Activated T-cell treated with anti-CD3 and anti-CD28 coated beads, Interleukin-2, amount 50 U/mL, for 72 hours (primary cell): ENCODE measurements around the gene MBD1. TPM values are rescaled to one million over a fixed set of nuclear protein-coding genes. Genes with fewer than 3 reads are reported as not detected.
"Not testable (repeated sequence)": the region's sequence is repeated elsewhere in the genome, so short reads cannot be mapped to it uniquely, and the experiment has no call there.

Experiments
- ATAC-seq, 2 donors: fragments of 150-1000 bp; cut with Tn5 transposase; replicated peaks in 1 of 2; 2 replicates each; pipeline ENCODE4 v1.10.0; 2021; ENCODE audit warnings: moderate library complexity in 2 of 2, mild to moderate bottlenecking in 1 of 2
- DNase-seq, 2 donors: peaks; one replicate each; pipeline ENCODE4 v3.0.0; 2021 to 2022; ENCODE audit warnings: mixed read lengths in 1 of 2
- H3K27ac Mint-ChIP-seq: one replicate; pipeline ENCODE4 v1.8.0; 2022; ENCODE audit warnings: mild to moderate bottlenecking, moderate library complexity, mixed read lengths
- H3K27me3 Mint-ChIP-seq: one replicate; pipeline ENCODE4 v1.8.0; 2022; ENCODE audit warnings: low read depth, mixed read lengths
- H3K36me3 Mint-ChIP-seq, 2 donors: one replicate each; pipeline ENCODE4 v1.8.0; 2022; ENCODE audit warnings: mixed read lengths in 2 of 2, mild to moderate bottlenecking in 1 of 2; ENCODE audit not compliant: insufficient read depth in 2 of 2
- H3K4me1 Mint-ChIP-seq: one replicate; pipeline ENCODE4 v1.8.0; 2022; ENCODE audit warnings: low read depth, mixed read lengths
- H3K4me3 Mint-ChIP-seq, 2 donors: one replicate each; pipeline ENCODE4 v1.8.0; 2022; ENCODE audit warnings: mild to moderate bottlenecking in 2 of 2, mixed read lengths in 2 of 2, moderate library complexity in 2 of 2
- H3K9me3 Mint-ChIP-seq, 2 donors: one replicate each; pipeline ENCODE4 v1.8.0; 2022; ENCODE audit warnings: mixed read lengths in 2 of 2
- total RNA-seq, 2 donors: library from RNA; stranded (reverse); gene quantifications; one replicate each; pipeline ENCODE4 v1.2.3, GENCODE V29; 2022

The MBD1 gene
- total RNA-seq, 2 donors from 2014 or later: 88.5 to 94.9 TPM

DNA sequence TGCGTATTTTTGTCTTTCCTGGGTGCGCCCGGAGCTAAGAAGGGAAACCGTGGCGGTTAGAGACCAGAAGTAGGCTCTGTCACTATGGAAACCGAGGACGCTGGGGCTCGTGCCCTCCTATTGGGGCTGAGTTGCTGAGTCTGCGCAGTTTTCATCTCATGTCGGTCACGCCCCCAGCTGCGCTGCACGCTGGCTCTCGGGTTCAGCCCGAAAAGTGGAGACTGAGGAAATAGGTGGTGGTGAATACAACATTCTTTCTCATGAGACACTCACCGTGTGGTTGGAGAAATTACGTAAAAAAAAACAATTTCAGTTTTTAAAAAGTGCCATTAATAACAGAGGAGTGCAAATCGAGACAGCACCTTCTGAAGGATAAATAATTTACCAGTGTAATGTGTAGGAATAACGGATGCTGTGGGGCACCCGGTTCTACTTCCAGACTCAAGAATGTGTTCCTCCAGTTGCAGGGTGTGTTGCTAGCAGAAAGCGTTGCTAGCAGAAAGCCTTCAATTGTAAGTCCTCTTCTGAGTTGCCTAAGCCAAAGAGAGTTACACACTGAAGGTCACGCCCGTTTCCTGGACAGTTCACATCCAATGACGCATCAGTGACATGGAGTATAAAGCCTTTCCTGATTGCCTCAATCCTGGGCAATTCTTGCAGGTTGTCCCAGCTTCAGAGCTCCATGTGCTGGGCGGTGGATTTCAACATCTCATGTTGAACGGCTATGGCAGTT is 26.6 kb upstream of the MBD1 start:
- H3K27ac Mint-ChIP-seq: peak overlapping the region; percentile 72
- H3K9me3 Mint-ChIP-seq: peaks cover 0 to 4% of the 10 kb centered on the region in 2 donors
- peak; percentile 89 to 94 for DNase-seq
- peaks cover 10% of the 10 kb centered on the region for H3K27me3 Mint-ChIP-seq
- H3K4me3 Mint-ChIP-seq: peak overlapping the region; percentile 94 to 97
- peak; percentile 100 for ATAC-seq
- H3K36me3 Mint-ChIP-seq: peaks cover 0 to 7% of the 10 kb centered on the region in 2 donors
- H3K4me1 Mint-ChIP-seq: peaks cover 13% of the 10 kb centered on the region

DNA sequence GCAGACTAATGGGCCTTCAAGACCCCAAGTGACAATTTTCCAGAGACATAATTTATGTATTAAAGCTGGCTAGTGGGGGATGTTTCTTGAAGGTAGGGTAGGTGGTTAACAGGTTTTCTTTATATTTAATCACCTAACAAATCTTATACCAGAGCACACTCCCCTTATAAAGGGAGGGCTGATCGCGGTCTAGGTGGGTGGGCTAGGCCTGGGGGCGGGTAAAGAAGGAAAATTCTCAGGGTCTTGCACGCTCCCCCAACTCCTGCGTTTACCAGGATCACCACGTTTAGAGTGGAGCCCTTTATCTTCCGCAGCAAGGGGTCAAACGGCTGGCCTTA is 26.0 kb upstream of the MBD1 start:
- ATAC-seq (peak; percentile 27 to 34), DNase-seq (no peak)
- Mint-ChIP-seq H3K27ac (peak overlapping the region; percentile 72), H3K27me3 (peaks cover 14% of the 10 kb centered on the region), H3K36me3 (peaks cover 0 to 7% of the 10 kb centered on the region in 2 donors), H3K4me1 (peaks cover 13% of the 10 kb centered on the region), H3K4me3 (peak overlapping the region; percentile 94 to 97), H3K9me3 (peaks cover 0 to 4% of the 10 kb centered on the region in 2 donors)

DNA sequence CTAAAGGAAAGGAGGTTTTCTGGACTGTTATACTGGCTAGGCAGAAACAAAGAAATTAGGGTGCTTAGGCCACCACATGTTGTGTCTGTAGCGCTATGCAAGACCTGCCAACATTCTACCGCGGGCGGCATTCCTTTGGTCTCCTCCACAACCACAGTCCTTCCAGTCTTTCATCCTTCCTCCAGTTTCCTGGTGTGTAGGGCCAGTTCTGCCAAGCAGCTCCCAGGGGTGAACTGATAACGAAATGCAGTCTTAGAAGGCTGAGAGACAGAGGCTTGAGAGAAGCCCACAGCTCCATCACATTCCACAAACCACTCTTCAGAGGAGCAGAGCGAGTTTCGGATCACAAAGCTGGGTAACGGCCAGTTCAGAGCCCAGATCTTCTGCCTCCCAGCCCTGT is 25.6 kb upstream of the MBD1 start:
- H3K27ac Mint-ChIP-seq: no peak overlapping the region
- peaks cover 13% of the 10 kb centered on the region for H3K4me1 Mint-ChIP-seq
- H3K4me3 Mint-ChIP-seq: peak overlapping the region; percentile 94 to 97
- H3K9me3 Mint-ChIP-seq: peaks cover 0 to 4% of the 10 kb centered on the region in 2 donors
- peaks cover 0 to 7% of the 10 kb centered on the region in 2 donors for H3K36me3 Mint-ChIP-seq
- ATAC-seq (no peak), DNase-seq (no peak)
- peaks cover 15% of the 10 kb centered on the region for H3K27me3 Mint-ChIP-seq

DNA sequence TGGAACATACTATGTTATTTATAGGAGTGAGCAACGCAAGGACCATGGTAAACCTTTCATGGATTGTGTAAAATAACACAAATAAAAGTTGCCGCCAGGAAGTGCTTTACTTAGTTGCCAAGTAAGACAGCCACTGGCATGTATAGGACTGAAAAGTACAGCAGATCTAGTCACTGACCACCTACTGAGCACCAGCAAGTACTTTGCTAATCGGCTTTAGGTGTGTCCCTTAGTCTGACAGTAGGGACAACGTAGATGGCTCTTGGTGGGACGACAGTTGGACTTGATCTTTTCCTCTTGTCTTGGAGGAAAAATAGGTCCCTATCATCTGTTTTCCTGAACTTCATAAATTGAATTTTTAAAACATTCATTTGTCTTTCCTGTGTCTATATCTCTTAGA is 19.8 kb upstream of the MBD1 start:
- Mint-ChIP-seq H3K36me3 (peaks cover 0 to 7% of the 10 kb centered on the region in 2 donors), H3K27ac (no peak overlapping the region), H3K4me3 (no peak overlapping the region), H3K4me1 (peaks cover 13% of the 10 kb centered on the region), H3K27me3 (peaks cover 36% of the 10 kb centered on the region), H3K9me3 (peaks cover 0 to 4% of the 10 kb centered on the region in 2 donors)
- ATAC-seq (no peak), DNase-seq (no peak)

- no peak overlapping the region for H3K27ac Mint-ChIP-seq
- peaks cover 13% of the 10 kb centered on the region for H3K4me1 Mint-ChIP-seq
- H3K4me3 Mint-ChIP-seq: no peak overlapping the region
- no peaks in the 10 kb centered on the region for H3K36me3 Mint-ChIP-seq
- H3K27me3 Mint-ChIP-seq: peaks cover 30% of the 10 kb centered on the region
- DNase-seq (no peak), ATAC-seq (no peak)
- no peaks in the 10 kb centered on the region for H3K9me3 Mint-ChIP-seq
Measured at GRCh38 chr18:50299626-50300388, 18.5 kb upstream of the MBD1 start.

- peak overlapping the region; percentile 77 to 80 for H3K4me3 Mint-ChIP-seq
- no peak for DNase-seq
- no peaks in the 10 kb centered on the region for H3K36me3 Mint-ChIP-seq
- H3K27ac Mint-ChIP-seq: no peak overlapping the region
- peaks cover 30% of the 10 kb centered on the region for H3K27me3 Mint-ChIP-seq
- no peaks in the 10 kb centered on the region for H3K9me3 Mint-ChIP-seq
- no peak for ATAC-seq
- peaks cover 13% of the 10 kb centered on the region for H3K4me1 Mint-ChIP-seq
Measured at GRCh38 chr18:50298443-50299284, 17.3 kb upstream of the MBD1 start.

- Mint-ChIP-seq H3K27me3 (peaks cover 25% of the 10 kb centered on the region), H3K4me1 (peaks cover 13% of the 10 kb centered on the region), H3K4me3 (peak overlapping the region; percentile 77 to 80), H3K36me3 (no peaks in the 10 kb centered on the region), H3K9me3 (no peaks in the 10 kb centered on the region), H3K27ac (no peak overlapping the region)
- ATAC-seq: peak; percentile 99
- peak; percentile 81 to 82 for DNase-seq
Measured at GRCh38 chr18:50297621-50298442, 16.5 kb upstream of the MBD1 start.

DNA sequence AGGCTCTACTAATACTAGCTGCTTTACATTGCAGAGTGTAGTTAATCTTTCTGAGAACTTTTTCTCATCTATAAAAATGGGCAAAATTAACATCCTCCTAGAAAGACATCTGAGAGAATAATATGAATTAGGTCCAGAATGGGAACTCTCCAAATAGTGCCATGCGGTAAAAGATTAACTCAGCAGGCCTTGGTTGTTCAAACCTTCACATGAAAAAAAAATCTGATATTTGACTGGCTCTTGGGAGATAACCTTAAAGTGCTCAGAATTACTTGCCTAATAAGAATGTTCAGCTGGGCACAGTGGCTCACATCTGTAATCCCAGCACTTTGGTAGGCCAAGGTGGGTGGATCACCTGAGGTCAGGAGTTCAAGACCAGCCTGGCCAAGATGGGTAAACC is 11.7 kb upstream of the MBD1 start:
- no peaks in the 10 kb centered on the region for H3K27me3 Mint-ChIP-seq
- no peak for ATAC-seq
- H3K36me3 Mint-ChIP-seq: no peaks in the 10 kb centered on the region
- no peak overlapping the region for H3K4me3 Mint-ChIP-seq
- DNase-seq: no peak
- no peaks in the 10 kb centered on the region for H3K9me3 Mint-ChIP-seq
- H3K27ac Mint-ChIP-seq: no peak overlapping the region
- H3K4me1 Mint-ChIP-seq: peaks cover 10% of the 10 kb centered on the region

DNA sequence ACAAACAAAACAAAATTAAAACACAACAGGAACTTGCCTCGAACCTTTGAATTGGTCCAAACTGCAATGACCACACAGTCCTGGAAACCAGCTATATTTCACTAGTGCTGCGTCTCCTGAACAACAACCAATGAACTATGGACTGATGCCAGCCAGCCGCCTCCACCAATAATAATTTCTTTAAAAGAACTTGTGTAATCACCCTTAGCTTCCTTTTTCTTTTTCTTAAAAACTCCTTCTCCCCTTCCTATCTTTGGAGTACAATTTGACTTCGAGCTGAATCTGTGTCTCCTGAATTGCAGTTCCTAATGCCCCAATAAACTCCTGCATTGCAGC is 7.8 kb upstream of the MBD1 start:
- Mint-ChIP-seq H3K27ac (peak overlapping the region; percentile 87), H3K9me3 (no peaks in the 10 kb centered on the region)

GRCh38 chr18:50288348-50289107 is 7.2 kb upstream of the MBD1 start:
- H3K27me3 Mint-ChIP-seq, DNase-seq, ATAC-seq, H3K9me3 Mint-ChIP-seq: not testable (repeated sequence)
- Mint-ChIP-seq H3K36me3 (peaks cover 9 to 14% of the 10 kb centered on the region in 2 donors), H3K4me1 (peaks cover 34% of the 10 kb centered on the region), H3K4me3 (peak overlapping the region; percentile 92 to 97), H3K27ac (peak overlapping the region; percentile 93)

More for the DNA sequence above, 7.8 kb upstream of the MBD1 start:
- ATAC-seq (no peak), DNase-seq (no peak)
- H3K27me3 Mint-ChIP-seq: no peaks in the 10 kb centered on the region
- H3K4me1 Mint-ChIP-seq: peaks cover 29% of the 10 kb centered on the region
- peaks cover 7 to 11% of the 10 kb centered on the region in 2 donors for H3K36me3 Mint-ChIP-seq
- H3K4me3 Mint-ChIP-seq: peak overlapping the region; percentile 73 to 84

GRCh38 chr18:50287441-50288347 is 6.4 kb upstream of the MBD1 start, which contains the start of gene CXXC1:
TSS of gene CXXC1 (minus strand) at chr18:50287692. CDS start at chr18:50287589, 103 bp downstream.
- H3K27me3 Mint-ChIP-seq: no peaks in the 10 kb centered on the region
- H3K36me3 Mint-ChIP-seq: peaks cover 9 to 17% of the 10 kb centered on the region in 2 donors
- ATAC-seq (peak; percentile 91 to 92), DNase-seq (peak; percentile 95 to 98)
- H3K9me3 Mint-ChIP-seq: no peaks in the 10 kb centered on the region
- H3K4me1 Mint-ChIP-seq: peaks cover 34% of the 10 kb centered on the region
- H3K27ac Mint-ChIP-seq: peak within 1 kb of the TSS; percentile 93
- H3K4me3 Mint-ChIP-seq: peak within 1 kb of the TSS; percentile 92 to 97
